K562 (cell line): ENCODE results near the gene NQO2. TPM values are rescaled to one million over a fixed set of nuclear protein-coding genes. Genes with fewer than 3 reads are reported as not detected.

Experiments used
- CHD4 ChIP-seq: fragments of 200-600 bp; sonication (generic); IDR thresholded peaks from 3 replicates; pipeline ENCODE4 v1.6.1; 2012; ENCODE audit warnings: low read depth, mild to moderate bottlenecking, mixed read lengths, low read length, inconsistent platforms; ENCODE audit not compliant: insufficient read depth, insufficient replicate concordance, poor library complexity, severe bottlenecking
- CTBP1 ChIP-seq: fragments of 450-650 bp; IDR thresholded peaks from 2 replicates; pipeline ENCODE4 v1.6.1; 2016; ENCODE audit warnings: borderline replicate concordance
- E2F3 ChIP-seq: fragments of 250-450 bp; sonication (Bioruptor Pico); IDR thresholded peaks from 2 replicates; pipeline ENCODE4 v1.4.0; 2020; ENCODE audit warnings: mild to moderate bottlenecking
- FOSL1 ChIP-seq: fragments of 200-800 bp; sonication (Bioruptor generic); conservative IDR thresholded peaks from 2 replicates; pipeline ENCODE4 v1.6.1; 2016; ENCODE audit warnings: missing genetic modification characterization, missing compliant biosample characterization
- FUS ChIP-seq: fragments of 200-400 bp; formaldehyde crosslinking; optimal IDR thresholded peaks from 2 replicates; pipeline ENCODE3; 2017; ENCODE audit warnings: low read depth, low read length
- GTF2A2 ChIP-seq: IDR thresholded peaks from 2 replicates; pipeline ENCODE4 v1.6.1; 2016; ENCODE audit warnings: mild to moderate bottlenecking, missing genetic modification characterization, missing compliant biosample characterization
- HNRNPH1 ChIP-seq: fragments of 200-400 bp; formaldehyde crosslinking; optimal IDR thresholded peaks from 2 replicates; pipeline ENCODE3; 2017; ENCODE audit warnings: low read depth, mild to moderate bottlenecking, low read length, moderate library complexity
- KDM1A ChIP-seq, 2 experiments: fragments of 450-650 bp; IDR thresholded peaks; 2 replicates each; pipeline ENCODE4 v1.6.1; 2016; ENCODE audit warnings: mild to moderate bottlenecking in 2 of 2
- NCOA4 ChIP-seq: fragments of 450-650 bp; IDR thresholded peaks from 2 replicates; pipeline ENCODE4 v1.6.1; 2018; ENCODE audit warnings: mild to moderate bottlenecking; ENCODE audit not compliant: partially characterized antibody
- PCBP2 ChIP-seq: fragments of 200-400 bp; formaldehyde crosslinking; IDR thresholded peaks from 2 replicates; pipeline ENCODE4 v1.6.1; 2018; ENCODE audit warnings: low read length, low read depth, mild to moderate bottlenecking, moderate library complexity; ENCODE audit not compliant: poor library complexity, severe bottlenecking
- PRMT5 ChIP-seq: sonication (generic); formaldehyde crosslinking; IDR thresholded peaks from 2 replicates; pipeline ENCODE4 v1.5.0; 2020; ENCODE audit warnings: missing genetic modification reagents
- RFX1 ChIP-seq: fragments of 450-650 bp; IDR thresholded peaks from 2 replicates; pipeline ENCODE4 v1.6.1; 2016; ENCODE audit warnings: mild to moderate bottlenecking, moderate library complexity
- SMAD4 ChIP-seq: fragments of 250-450 bp; sonication (Bioruptor Pico); conservative IDR thresholded peaks from 2 replicates; pipeline ENCODE4 v1.8.0; 2021; ENCODE audit warnings: inconsistent platforms, mild to moderate bottlenecking, moderate library complexity
- ZFPM2 ChIP-seq: fragments of 250-450 bp; sonication (Bioruptor Pico); IDR thresholded peaks from 2 replicates; pipeline ENCODE4 v1.5.1; 2022; ENCODE audit warnings: mild to moderate bottlenecking
- ZNF507 ChIP-seq: conservative IDR thresholded peaks from 2 replicates; pipeline ENCODE4 v1.6.1; 2017; ENCODE audit warnings: missing genetic modification characterization, missing compliant biosample characterization
- polyA plus RNA-seq, 8 experiments: library from polyadenylated mRNA; depleted of rRNA in 4 of 8; stranded (reverse) in 5 of 8; unstranded in 3 of 8; fragments of >200 nt; fragmentation: Nextera tagmentation in 2 of 8; fragmentation: Illumina TruSeq in 1 of 8; extraction: Ambion mirVana in 2 of 8; extraction: Trizol in 1 of 8; gene quantifications; 2 replicates each; pipeline versions ENCODE4 v1.2.1 to v1.2.3, GENCODE V29; 2011 to 2014; ENCODE audit warnings: inconsistent platforms in 1 of 8, missing spikeins in 1 of 8
- total RNA-seq, 7 experiments: library from RNA; depleted of rRNA in 6 of 7; stranded (reverse); fragments of >200 nt in 6 of 7; fragmentation: Illumina TruSeq in 2 of 7; extraction: Trizol in 2 of 7; gene quantifications; 2 replicates each; pipeline versions ENCODE4 v1.2.1 to v1.2.3, GENCODE V29; 2011 to 2021; ENCODE audit warnings: low replicate concordance in 1 of 7
- TF ChIP-seq, protein P1 (sequence below): sonication (generic); formaldehyde crosslinking; IDR thresholded peaks from 2 replicates; pipeline ENCODE4 v1.8.0; 2022; ENCODE audit warnings: missing genetic modification reagents, mild to moderate bottlenecking, borderline replicate concordance
- TF ChIP-seq, protein P2 (sequence below): fragments of 250-450 bp; sonication (Bioruptor Pico); IDR thresholded peaks from 2 replicates; pipeline ENCODE4 v1.8.0; 2021; ENCODE audit warnings: borderline replicate concordance, mild to moderate bottlenecking, moderate library complexity; ENCODE audit not compliant: poor library complexity, severe bottlenecking
- TF ChIP-seq, protein P3 (sequence below): sonication (generic); formaldehyde crosslinking; IDR thresholded peaks from 2 replicates; pipeline ENCODE4 v1.8.1; 2023; ENCODE audit warnings: mild to moderate bottlenecking, missing genetic modification reagents
- TF ChIP-seq, protein P4 (sequence below): fragments of 150-350 bp; IDR thresholded peaks from 2 replicates; pipeline ENCODE4 v1.6.1; 2014; ENCODE audit warnings: low read depth, mild to moderate bottlenecking, low read length, borderline replicate concordance
- TF ChIP-seq, protein P5 (sequence below), 2 experiments: fragments of 450-650 bp in 1 of 2; sonication (generic) in 1 of 2; formaldehyde crosslinking; conservative IDR thresholded peaks; 2 replicates each; pipeline versions ENCODE4 v1.4.0 to v1.8.1; 2020 to 2022; ENCODE audit warnings: mild to moderate bottlenecking in 1 of 2, missing genetic modification reagents in 1 of 2

Gene NQO2
- total and polyA plus RNA-seq, 9 of the 15 experiments (the other 6 are each of a cell fraction or from before 2014, with no cell fraction given), result 54.6 to 214 (median 116) TPM

DNA sequence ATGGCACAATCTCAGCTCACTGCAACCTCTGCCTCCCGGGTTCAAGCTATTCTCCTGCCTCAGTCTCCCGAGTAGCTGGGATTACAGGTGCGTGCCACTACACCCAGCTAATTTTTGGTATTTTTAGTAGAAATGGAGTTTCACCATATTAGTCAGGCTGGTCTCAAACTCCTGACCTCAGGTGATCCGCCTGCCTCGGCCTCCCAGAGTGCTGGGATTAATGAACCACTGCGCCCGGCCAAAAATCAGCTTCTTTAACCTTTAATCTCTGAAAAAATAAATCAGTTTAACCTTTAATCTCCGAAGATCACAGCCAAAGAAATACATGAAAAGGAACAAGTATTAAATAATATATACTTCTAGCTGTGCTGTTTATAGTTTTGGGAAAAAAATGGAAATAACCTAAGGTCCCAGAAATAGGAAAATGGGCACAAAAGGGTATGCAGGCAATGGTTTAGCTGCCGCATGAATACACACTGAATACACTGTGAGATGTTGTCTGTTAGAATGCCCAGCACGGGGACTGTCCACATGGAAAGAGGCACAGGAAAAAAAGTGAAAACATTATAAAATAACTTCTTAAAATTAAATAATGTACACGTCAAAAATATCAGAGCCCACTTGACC is 1.6 kb downstream of the NQO2 start (continued):
- TF ChIP-seq, protein P1, sequence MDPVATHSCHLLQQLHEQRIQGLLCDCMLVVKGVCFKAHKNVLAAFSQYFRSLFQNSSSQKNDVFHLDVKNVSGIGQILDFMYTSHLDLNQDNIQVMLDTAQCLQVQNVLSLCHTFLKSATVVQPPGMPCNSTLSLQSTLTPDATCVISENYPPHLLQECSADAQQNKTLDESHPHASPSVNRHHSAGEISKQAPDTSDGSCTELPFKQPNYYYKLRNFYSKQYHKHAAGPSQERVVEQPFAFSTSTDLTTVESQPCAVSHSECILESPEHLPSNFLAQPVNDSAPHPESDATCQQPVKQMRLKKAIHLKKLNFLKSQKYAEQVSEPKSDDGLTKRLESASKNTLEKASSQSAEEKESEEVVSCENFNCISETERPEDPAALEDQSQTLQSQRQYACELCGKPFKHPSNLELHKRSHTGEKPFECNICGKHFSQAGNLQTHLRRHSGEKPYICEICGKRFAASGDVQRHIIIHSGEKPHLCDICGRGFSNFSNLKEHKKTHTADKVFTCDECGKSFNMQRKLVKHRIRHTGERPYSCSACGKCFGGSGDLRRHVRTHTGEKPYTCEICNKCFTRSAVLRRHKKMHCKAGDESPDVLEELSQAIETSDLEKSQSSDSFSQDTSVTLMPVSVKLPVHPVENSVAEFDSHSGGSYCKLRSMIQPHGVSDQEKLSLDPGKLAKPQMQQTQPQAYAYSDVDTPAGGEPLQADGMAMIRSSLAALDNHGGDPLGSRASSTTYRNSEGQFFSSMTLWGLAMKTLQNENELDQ (CRISPR knock-in tag), result 0 out of 2 replicates have a peak, but pooled peaks have one; percentile 15
- TF ChIP-seq, protein P2, sequence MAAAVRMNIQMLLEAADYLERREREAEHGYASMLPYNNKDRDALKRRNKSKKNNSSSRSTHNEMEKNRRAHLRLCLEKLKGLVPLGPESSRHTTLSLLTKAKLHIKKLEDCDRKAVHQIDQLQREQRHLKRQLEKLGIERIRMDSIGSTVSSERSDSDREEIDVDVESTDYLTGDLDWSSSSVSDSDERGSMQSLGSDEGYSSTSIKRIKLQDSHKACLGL, result no peak
- TF ChIP-seq CHD4 (no peak), FOSL1 (tag) (no peak), NCOA4 (no peak), SMAD4 (no peak), RFX1 (no peak), KDM1A (IDR thresholded peaks at IDR 0.05) (peak; percentile 28 to 60), ZNF507 (tag) (no peak), ZFPM2 (CRISPR knock-in tag) (no peak), E2F3 (CRISPR knock-in tag) (no peak), CTBP1 (no peak), FUS (no peak), PRMT5 (CRISPR knock-in tag) (no peak), HNRNPH1 (no peak), GTF2A2 (tag) (no peak), PCBP2 (no peak)
- TF ChIP-seq, protein P3, sequence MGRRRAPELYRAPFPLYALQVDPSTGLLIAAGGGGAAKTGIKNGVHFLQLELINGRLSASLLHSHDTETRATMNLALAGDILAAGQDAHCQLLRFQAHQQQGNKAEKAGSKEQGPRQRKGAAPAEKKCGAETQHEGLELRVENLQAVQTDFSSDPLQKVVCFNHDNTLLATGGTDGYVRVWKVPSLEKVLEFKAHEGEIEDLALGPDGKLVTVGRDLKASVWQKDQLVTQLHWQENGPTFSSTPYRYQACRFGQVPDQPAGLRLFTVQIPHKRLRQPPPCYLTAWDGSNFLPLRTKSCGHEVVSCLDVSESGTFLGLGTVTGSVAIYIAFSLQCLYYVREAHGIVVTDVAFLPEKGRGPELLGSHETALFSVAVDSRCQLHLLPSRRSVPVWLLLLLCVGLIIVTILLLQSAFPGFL (CRISPR knock-in tag), result no peak
- TF ChIP-seq, protein P4, sequence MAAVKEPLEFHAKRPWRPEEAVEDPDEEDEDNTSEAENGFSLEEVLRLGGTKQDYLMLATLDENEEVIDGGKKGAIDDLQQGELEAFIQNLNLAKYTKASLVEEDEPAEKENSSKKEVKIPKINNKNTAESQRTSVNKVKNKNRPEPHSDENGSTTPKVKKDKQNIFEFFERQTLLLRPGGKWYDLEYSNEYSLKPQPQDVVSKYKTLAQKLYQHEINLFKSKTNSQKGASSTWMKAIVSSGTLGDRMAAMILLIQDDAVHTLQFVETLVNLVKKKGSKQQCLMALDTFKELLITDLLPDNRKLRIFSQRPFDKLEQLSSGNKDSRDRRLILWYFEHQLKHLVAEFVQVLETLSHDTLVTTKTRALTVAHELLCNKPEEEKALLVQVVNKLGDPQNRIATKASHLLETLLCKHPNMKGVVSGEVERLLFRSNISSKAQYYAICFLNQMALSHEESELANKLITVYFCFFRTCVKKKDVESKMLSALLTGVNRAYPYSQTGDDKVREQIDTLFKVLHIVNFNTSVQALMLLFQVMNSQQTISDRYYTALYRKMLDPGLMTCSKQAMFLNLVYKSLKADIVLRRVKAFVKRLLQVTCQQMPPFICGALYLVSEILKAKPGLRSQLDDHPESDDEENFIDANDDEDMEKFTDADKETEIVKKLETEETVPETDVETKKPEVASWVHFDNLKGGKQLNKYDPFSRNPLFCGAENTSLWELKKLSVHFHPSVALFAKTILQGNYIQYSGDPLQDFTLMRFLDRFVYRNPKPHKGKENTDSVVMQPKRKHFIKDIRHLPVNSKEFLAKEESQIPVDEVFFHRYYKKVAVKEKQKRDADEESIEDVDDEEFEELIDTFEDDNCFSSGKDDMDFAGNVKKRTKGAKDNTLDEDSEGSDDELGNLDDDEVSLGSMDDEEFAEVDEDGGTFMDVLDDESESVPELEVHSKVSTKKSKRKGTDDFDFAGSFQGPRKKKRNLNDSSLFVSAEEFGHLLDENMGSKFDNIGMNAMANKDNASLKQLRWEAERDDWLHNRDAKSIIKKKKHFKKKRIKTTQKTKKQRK, result no peak
- TF ChIP-seq, protein P5, sequence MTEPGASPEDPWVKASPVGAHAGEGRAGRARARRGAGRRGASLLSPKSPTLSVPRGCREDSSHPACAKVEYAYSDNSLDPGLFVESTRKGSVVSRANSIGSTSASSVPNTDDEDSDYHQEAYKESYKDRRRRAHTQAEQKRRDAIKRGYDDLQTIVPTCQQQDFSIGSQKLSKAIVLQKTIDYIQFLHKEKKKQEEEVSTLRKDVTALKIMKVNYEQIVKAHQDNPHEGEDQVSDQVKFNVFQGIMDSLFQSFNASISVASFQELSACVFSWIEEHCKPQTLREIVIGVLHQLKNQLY (CRISPR knock-in tag; conservative IDR thresholded peaks at IDR 0.05), result no peak
